GM12878 (cell line): ENCODE measurements around the gene ZNF134.

Experiments used
- CTCF ChIP-seq, 3 experiments: IDR thresholded peaks in 2 of 3; conservative IDR thresholded peaks in 1 of 3; 2 replicates each; pipeline ENCODE4 v1.5.1; 2011; ENCODE audit warnings: low read depth in 3 of 3, low read length in 3 of 3, mild to moderate bottlenecking in 3 of 3, control low read depth in 2 of 3, moderate library complexity in 2 of 3, inconsistent platforms in 1 of 3, mixed read lengths in 1 of 3; ENCODE audit not compliant: control insufficient read depth in 2 of 3, insufficient read depth in 1 of 3; ENCODE audit errors: extremely low read depth in 1 of 3
- EZH2 ChIP-seq: IDR thresholded peaks from 2 replicates; pipeline ENCODE4 v1.6.1; 2012; ENCODE audit warnings: low read depth, mild to moderate bottlenecking, control low read depth, inconsistent platforms, low read length, borderline replicate concordance; ENCODE audit not compliant: control insufficient read depth
- RAD21 ChIP-seq: IDR thresholded peaks from 2 replicates; pipeline ENCODE4 v1.6.1; 2011; ENCODE audit warnings: mild to moderate bottlenecking, low read depth, low read length, moderate library complexity; ENCODE audit not compliant: insufficient read depth
- ZNF622 ChIP-seq: fragments of 450-650 bp; IDR thresholded peaks from 2 replicates; pipeline ENCODE4 v1.6.1; 2017; ENCODE audit warnings: mild to moderate bottlenecking, inconsistent platforms
- ZNF687 ChIP-seq: fragments of 450-650 bp; IDR thresholded peaks from 2 replicates; pipeline ENCODE4 v1.6.1; 2017; ENCODE audit warnings: mild to moderate bottlenecking, moderate library complexity
- TF ChIP-seq, protein P1 (sequence below): fragments of 450-650 bp; IDR thresholded peaks from 2 replicates; pipeline ENCODE4 v1.6.1; 2017; ENCODE audit warnings: mild to moderate bottlenecking

GRCh38 chr19:57606931-57607330, 7.1 kb upstream of the ZNF134 start:
- TF ChIP-seq ZNF687 (no peak), EZH2 (no peak), RAD21 (no peak), ZNF622 (no peak), CTCF (IDR thresholded peaks at IDR 0.05 in 2 of 3, conservative IDR thresholded peaks at IDR 0.05 in 1 of 3; ENCODE audit: control insufficient read depth in 2 of 3, extremely low read depth in 1 of 3, insufficient read depth in 1 of 3, low read depth in 3 of 3, low read length in 3 of 3) (no peak)
- TF ChIP-seq, protein P1, sequence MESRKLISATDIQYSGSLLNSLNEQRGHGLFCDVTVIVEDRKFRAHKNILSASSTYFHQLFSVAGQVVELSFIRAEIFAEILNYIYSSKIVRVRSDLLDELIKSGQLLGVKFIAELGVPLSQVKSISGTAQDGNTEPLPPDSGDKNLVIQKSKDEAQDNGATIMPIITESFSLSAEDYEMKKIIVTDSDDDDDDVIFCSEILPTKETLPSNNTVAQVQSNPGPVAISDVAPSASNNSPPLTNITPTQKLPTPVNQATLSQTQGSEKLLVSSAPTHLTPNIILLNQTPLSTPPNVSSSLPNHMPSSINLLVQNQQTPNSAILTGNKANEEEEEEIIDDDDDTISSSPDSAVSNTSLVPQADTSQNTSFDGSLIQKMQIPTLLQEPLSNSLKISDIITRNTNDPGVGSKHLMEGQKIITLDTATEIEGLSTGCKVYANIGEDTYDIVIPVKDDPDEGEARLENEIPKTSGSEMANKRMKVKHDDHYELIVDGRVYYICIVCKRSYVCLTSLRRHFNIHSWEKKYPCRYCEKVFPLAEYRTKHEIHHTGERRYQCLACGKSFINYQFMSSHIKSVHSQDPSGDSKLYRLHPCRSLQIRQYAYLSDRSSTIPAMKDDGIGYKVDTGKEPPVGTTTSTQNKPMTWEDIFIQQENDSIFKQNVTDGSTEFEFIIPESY: no peak
